Left ventricle myocardium inferior (tissue), 1 donor: Measurements from ENCODE around the gene NPTXR. TPM values are rescaled to one million over a fixed set of nuclear protein-coding genes. Genes with fewer than 3 reads are reported as not detected.

Experiments used
- DNase-seq: peaks from one replicate; pipeline ENCODE4 v3.0.0-alpha.2; 2020
- H3K27ac ChIP-seq: fragments of 200-600 bp; replicated peaks from 2 replicates; pipeline ENCODE4 v1.8.0; 2021
- H3K27me3 ChIP-seq: fragments of 200-600 bp; 2 replicates; pipeline ENCODE4 v1.8.0; 2021; ENCODE audit warnings: low read depth
- H3K36me3 ChIP-seq: fragments of 200-600 bp; 2 replicates; pipeline ENCODE4 v1.8.0; 2021
- H3K4me1 ChIP-seq: fragments of 200-600 bp; 2 replicates; pipeline ENCODE4 v1.8.0; 2021
- H3K4me3 ChIP-seq: fragments of 200-600 bp; 2 replicates; pipeline ENCODE4 v1.8.0; 2021; ENCODE audit warnings: mild to moderate bottlenecking, moderate library complexity
- H3K9me3 ChIP-seq: fragments of 200-600 bp; replicated peaks from 2 replicates; pipeline ENCODE4 v1.8.0; 2021
- CTCF ChIP-seq: fragments of 200-600 bp; IDR thresholded peaks from 2 replicates; pipeline ENCODE4 v1.8.0; 2021; ENCODE audit warnings: antibody characterized with exemption, mild to moderate bottlenecking, borderline replicate concordance
- intact Hi-C: fragments of 100-400 bp; cut with micrococcal nuclease; formaldehyde crosslinking; loops from one replicate; pipeline ENCODE4 v1.11.0; 2022
- long read RNA-seq: library from polyadenylated mRNA; unstranded; transcript quantifications from one replicate; pipeline ENCODE4 v2.0.0, GENCODE V29; 2021
- total RNA-seq: library from RNA; stranded (reverse); fragmentation: NEBNext Ultra II Directional; extraction: Animal tissue kit (Norgen Biotek cat#: 25700); gene quantifications from one replicate; pipeline ENCODE4 v1.2.1, GENCODE V29; 2021
- donor health status: DM: no; HTN: yes; CAD: no; lungs with severe emphysema.

The NPTXR gene
- 23.3 TPM for total RNA-seq
- long read RNA-seq, full-length matches to known transcripts: 11 of 53 reads
- long read RNA-seq, partial matches to known transcripts: 6 of 53 reads
- long read RNA-seq, other reads (novel, unspliced or antisense): 36 of 53 reads

- no peaks in the 10 kb centered on the region for H3K9me3 ChIP-seq
- no peaks in the 10 kb centered on the region for H3K36me3 ChIP-seq
- peak within 1 kb of the TSS; percentile 79 for H3K27ac ChIP-seq
- DNase-seq: peak; percentile 54
- TF ChIP-seq CTCF: no peak
- peaks cover 24% of the 10 kb centered on the region for H3K4me1 ChIP-seq
- intact Hi-C loops: no loop called here
- peaks cover 47% of the 10 kb centered on the region for H3K27me3 ChIP-seq
- H3K4me3 ChIP-seq: peak within 1 kb of the TSS; percentile 75
These were observed at the start of gene NPTXR for GRCh38 chr22:38843657-38844314. Gene NPTXR, minus strand, starts transcription at chr22:38844028.

GRCh38 chr22:38891256-38891655 lies 47.4 kb upstream of the NPTXR start:
- Histone ChIP-seq H3K27ac (no peak overlapping the region), H3K4me1 (no peaks in the 10 kb centered on the region), H3K27me3 (no peaks in the 10 kb centered on the region), H3K9me3 (no peaks in the 10 kb centered on the region), H3K4me3 (no peak overlapping the region), H3K36me3 (no peaks in the 10 kb centered on the region)
- no peak for TF ChIP-seq CTCF
- no peak for DNase-seq
- intact Hi-C loops: no loop called here

- DNase-seq: no peak
- no peaks in the 10 kb centered on the region for H3K4me1 ChIP-seq
- H3K27ac ChIP-seq: no peak overlapping the region
- no peak for TF ChIP-seq CTCF
- H3K4me3 ChIP-seq: no peak overlapping the region
- H3K27me3 ChIP-seq: no peaks in the 10 kb centered on the region
- no peaks in the 10 kb centered on the region for H3K36me3 ChIP-seq
- intact Hi-C loops: no loop called here
- no peaks in the 10 kb centered on the region for H3K9me3 ChIP-seq
These were observed 46.5 kb upstream of the NPTXR start for GRCh38 chr22:38890377-38890776.

GRCh38 chr22:38886333-38886732 lies 42.5 kb upstream of the NPTXR start:
- DNase-seq: no peak
- H3K27ac ChIP-seq: no peak overlapping the region
- peaks cover 19% of the 10 kb centered on the region for H3K4me1 ChIP-seq
- no peaks in the 10 kb centered on the region for H3K27me3 ChIP-seq
- TF ChIP-seq CTCF: no peak
- intact Hi-C loops: no loop called here
- H3K36me3 ChIP-seq: no peaks in the 10 kb centered on the region
- H3K4me3 ChIP-seq: no peak overlapping the region
- no peaks in the 10 kb centered on the region for H3K9me3 ChIP-seq

GRCh38 chr22:38882972-38883622 lies 39.3 kb upstream of the NPTXR start:
- Histone ChIP-seq H3K36me3 (no peaks in the 10 kb centered on the region), H3K9me3 (peaks cover 1% of the 10 kb centered on the region), H3K27me3 (no peaks in the 10 kb centered on the region), H3K4me1 (peaks cover 26% of the 10 kb centered on the region), H3K4me3 (no peak overlapping the region), H3K27ac (peak overlapping the region; percentile 89)
- intact Hi-C loops: no loop called here
- DNase-seq: no peak
- TF ChIP-seq CTCF: no peak
